ENCODE measurements around the gene KIF23.

The KIF23 gene

GRCh38 chr15:69385831-69386230, 28.3 kb upstream of the KIF23 start:
- no peaks in the 10 kb centered on the region for H3K27me3 ChIP-seq (ENCODE audit: control insufficient read depth, insufficient read depth, low read length)
- H3K4me1 ChIP-seq (ENCODE audit: control insufficient read depth, insufficient read depth, low read length), result no peaks in the 10 kb centered on the region
- no peaks in the 10 kb centered on the region for H3K36me3 ChIP-seq (ENCODE audit: control insufficient read depth, insufficient read depth, low read length)
- no peaks in the 10 kb centered on the region for H3K9me3 ChIP-seq (ENCODE audit: control insufficient read depth, low read length)
- H3K9ac ChIP-seq (ENCODE audit: low read length), result no peak overlapping the region
- no peak overlapping the region for H3K4me3 ChIP-seq (ENCODE audit: low read length)

- no peak overlapping the region for H3K4me3 ChIP-seq (ENCODE audit: low read length)
- H3K27me3 ChIP-seq (ENCODE audit: control insufficient read depth, insufficient read depth, low read length), result no peaks in the 10 kb centered on the region
- H3K9ac ChIP-seq (ENCODE audit: low read length), result no peak overlapping the region
- H3K36me3 ChIP-seq (ENCODE audit: control insufficient read depth, insufficient read depth, low read length), result no peaks in the 10 kb centered on the region
- no peaks in the 10 kb centered on the region for H3K9me3 ChIP-seq (ENCODE audit: control insufficient read depth, low read length)
- no peaks in the 10 kb centered on the region for H3K4me1 ChIP-seq (ENCODE audit: control insufficient read depth, insufficient read depth, low read length)
These were observed 27.9 kb upstream of the KIF23 start for GRCh38 chr15:69386284-69386683.

- Histone ChIP-seq H3K9ac (ENCODE audit: low read length) (no peak overlapping the region), H3K4me1 (ENCODE audit: control insufficient read depth, insufficient read depth, low read length) (no peaks in the 10 kb centered on the region), H3K27me3 (ENCODE audit: control insufficient read depth, insufficient read depth, low read length) (peaks cover 4% of the 10 kb centered on the region), H3K4me3 (ENCODE audit: low read length) (no peak overlapping the region), H3K36me3 (ENCODE audit: control insufficient read depth, insufficient read depth, low read length) (no peaks in the 10 kb centered on the region), H3K9me3 (ENCODE audit: control insufficient read depth, low read length) (no peaks in the 10 kb centered on the region)
These were observed 25.9 kb upstream of the KIF23 start for GRCh38 chr15:69388260-69388705.

- Histone ChIP-seq H3K4me1 (ENCODE audit: control insufficient read depth, insufficient read depth, low read length) (no peaks in the 10 kb centered on the region), H3K9ac (ENCODE audit: low read length) (no peak overlapping the region)
These were observed 24.7 kb upstream of the KIF23 start for GRCh38 chr15:69389426-69389825.

GRCh38 chr15:69390575-69390974, 23.6 kb upstream of the KIF23 start:
- H3K36me3 ChIP-seq (ENCODE audit: control insufficient read depth, insufficient read depth, low read length), result no peaks in the 10 kb centered on the region
- no peaks in the 10 kb centered on the region for H3K9me3 ChIP-seq (ENCODE audit: control insufficient read depth, low read length)
- H3K9ac ChIP-seq (ENCODE audit: low read length), result no peak overlapping the region
- H3K27me3 ChIP-seq (ENCODE audit: control insufficient read depth, insufficient read depth, low read length), result peaks cover 20% of the 10 kb centered on the region
- no peak overlapping the region for H3K4me3 ChIP-seq (ENCODE audit: low read length)
- no peaks in the 10 kb centered on the region for H3K4me1 ChIP-seq (ENCODE audit: control insufficient read depth, insufficient read depth, low read length)

More at GRCh38 chr15:69389426-69389825, 24.7 kb upstream of the KIF23 start:
- Histone ChIP-seq H3K36me3 (ENCODE audit: control insufficient read depth, insufficient read depth, low read length) (no peaks in the 10 kb centered on the region), H3K27me3 (ENCODE audit: control insufficient read depth, insufficient read depth, low read length) (peaks cover 9% of the 10 kb centered on the region), H3K9me3 (ENCODE audit: control insufficient read depth, low read length) (no peaks in the 10 kb centered on the region), H3K4me3 (ENCODE audit: low read length) (no peak overlapping the region)

- Histone ChIP-seq H3K36me3 (ENCODE audit: control insufficient read depth, insufficient read depth, low read length) (no peaks in the 10 kb centered on the region), H3K27me3 (ENCODE audit: control insufficient read depth, insufficient read depth, low read length) (peaks cover 24% of the 10 kb centered on the region), H3K9me3 (ENCODE audit: control insufficient read depth, low read length) (no peaks in the 10 kb centered on the region), H3K4me1 (ENCODE audit: control insufficient read depth, insufficient read depth, low read length) (no peaks in the 10 kb centered on the region), H3K4me3 (ENCODE audit: low read length) (no peak overlapping the region), H3K9ac (ENCODE audit: low read length) (no peak overlapping the region)
These were observed 22.9 kb upstream of the KIF23 start for GRCh38 chr15:69391046-69391757.

- H3K9me3 ChIP-seq (ENCODE audit: control insufficient read depth, low read length), result no peaks in the 10 kb centered on the region
- H3K4me3 ChIP-seq (ENCODE audit: low read length), result no peak overlapping the region
- H3K36me3 ChIP-seq (ENCODE audit: control insufficient read depth, insufficient read depth, low read length), result no peaks in the 10 kb centered on the region
- no peak overlapping the region for H3K9ac ChIP-seq (ENCODE audit: low read length)
- H3K4me1 ChIP-seq (ENCODE audit: control insufficient read depth, insufficient read depth, low read length), result no peaks in the 10 kb centered on the region
- peaks cover 30% of the 10 kb centered on the region for H3K27me3 ChIP-seq (ENCODE audit: control insufficient read depth, insufficient read depth, low read length)
These were observed 21.8 kb upstream of the KIF23 start for GRCh38 chr15:69392352-69392751.

GRCh38 chr15:69393831-69394491, 20.2 kb upstream of the KIF23 start:
- Histone ChIP-seq H3K4me3 (ENCODE audit: low read length) (no peak overlapping the region), H3K27me3 (ENCODE audit: control insufficient read depth, insufficient read depth, low read length) (peaks cover 30% of the 10 kb centered on the region), H3K4me1 (ENCODE audit: control insufficient read depth, insufficient read depth, low read length) (no peaks in the 10 kb centered on the region), H3K36me3 (ENCODE audit: control insufficient read depth, insufficient read depth, low read length) (no peaks in the 10 kb centered on the region), H3K9ac (ENCODE audit: low read length) (no peak overlapping the region), H3K9me3 (ENCODE audit: control insufficient read depth, low read length) (no peaks in the 10 kb centered on the region)

GRCh38 chr15:69394556-69395282, 19.4 kb upstream of the KIF23 start:
- H3K4me1 ChIP-seq (ENCODE audit: control insufficient read depth, insufficient read depth, low read length), result no peaks in the 10 kb centered on the region
- peaks cover 30% of the 10 kb centered on the region for H3K27me3 ChIP-seq (ENCODE audit: control insufficient read depth, insufficient read depth, low read length)
- no peaks in the 10 kb centered on the region for H3K36me3 ChIP-seq (ENCODE audit: control insufficient read depth, insufficient read depth, low read length)
- no peak overlapping the region for H3K9ac ChIP-seq (ENCODE audit: low read length)
- no peak overlapping the region for H3K4me3 ChIP-seq (ENCODE audit: low read length)
- H3K9me3 ChIP-seq (ENCODE audit: control insufficient read depth, low read length), result no peaks in the 10 kb centered on the region

- H3K4me3 ChIP-seq (ENCODE audit: low read length), result no peak overlapping the region
These were observed 18.7 kb upstream of the KIF23 start for GRCh38 chr15:69395460-69395859.

GRCh38 chr15:69395991-69396390, 18.2 kb upstream of the KIF23 start:
- H3K9ac ChIP-seq (ENCODE audit: low read length), result no peak overlapping the region
- no peak overlapping the region for H3K4me3 ChIP-seq (ENCODE audit: low read length)
- H3K36me3 ChIP-seq (ENCODE audit: control insufficient read depth, insufficient read depth, low read length), result no peaks in the 10 kb centered on the region
- no peaks in the 10 kb centered on the region for H3K9me3 ChIP-seq (ENCODE audit: control insufficient read depth, low read length)
- H3K27me3 ChIP-seq (ENCODE audit: control insufficient read depth, insufficient read depth, low read length), result peaks cover 30% of the 10 kb centered on the region
- H3K4me1 ChIP-seq (ENCODE audit: control insufficient read depth, insufficient read depth, low read length), result no peaks in the 10 kb centered on the region

More at GRCh38 chr15:69395460-69395859, 18.7 kb upstream of the KIF23 start:
- Histone ChIP-seq H3K27me3 (ENCODE audit: control insufficient read depth, insufficient read depth, low read length) (peaks cover 30% of the 10 kb centered on the region), H3K4me1 (ENCODE audit: control insufficient read depth, insufficient read depth, low read length) (no peaks in the 10 kb centered on the region), H3K36me3 (ENCODE audit: control insufficient read depth, insufficient read depth, low read length) (no peaks in the 10 kb centered on the region), H3K9me3 (ENCODE audit: control insufficient read depth, low read length) (no peaks in the 10 kb centered on the region), H3K9ac (ENCODE audit: low read length) (no peak overlapping the region)

GRCh38 chr15:69398491-69398891, 15.7 kb upstream of the KIF23 start:
- H3K9me3 ChIP-seq (ENCODE audit: control insufficient read depth, low read length), result no peaks in the 10 kb centered on the region

More at GRCh38 chr15:69398491-69398891, 15.7 kb upstream of the KIF23 start:
- Histone ChIP-seq H3K27me3 (ENCODE audit: control insufficient read depth, insufficient read depth, low read length) (peaks cover 24% of the 10 kb centered on the region), H3K4me1 (ENCODE audit: control insufficient read depth, insufficient read depth, low read length) (no peaks in the 10 kb centered on the region), H3K4me3 (ENCODE audit: low read length) (no peak overlapping the region), H3K36me3 (ENCODE audit: control insufficient read depth, insufficient read depth, low read length) (no peaks in the 10 kb centered on the region), H3K9ac (ENCODE audit: low read length) (no peak overlapping the region)
